ENCODE measurements around the gene P3H3. TPM values are rescaled to one million over a fixed set of nuclear protein-coding genes. Genes with fewer than 3 reads are reported as not detected.
A peak's percentile ranks its signal among the peaks of the same experiment; 100 is the strongest.
"Not testable (repeated sequence)": the region's sequence is repeated elsewhere in the genome, so short reads cannot be mapped to it uniquely, and the experiment has no call there.

The P3H3 gene
- total RNA-seq, 6 donors from 2014 or later, result 2.7 to 15.7 (median 7.0) TPM

GRCh38 chr12:6869049-6870021, 41.1 kb downstream of the P3H3 start:
- peaks cover 46 to 66% (median 52%) of the 10 kb centered on the region in 4 donors for H3K4me1 ChIP-seq
- DNase-seq (peak in 1 of 2 donors; percentile 80), ATAC-seq (ENCODE audit: low FRiP score in 2 of 2) (peak in 1 of 2 donors; percentile 23)
- peak overlapping the region in 3 of 4 donors; percentile 95 to 97 (median 97) for H3K27ac ChIP-seq
- no peaks in the 10 kb centered on the region for H3K27me3 ChIP-seq
- H3K9me3 ChIP-seq, result no peaks in the 10 kb centered on the region
- H3K36me3 ChIP-seq, result peaks cover 3 to 41% (median 22%) of the 10 kb centered on the region in 4 donors
- TF ChIP-seq EP300 (IDR thresholded peaks at IDR 0.05), result no peak
- peak; percentile 82 to 93 (median 88) for TF ChIP-seq CTCF (IDR thresholded peaks at IDR 0.05)
- H3K4me3 ChIP-seq, result peak overlapping the region in 3 of 4 donors; percentile 93 to 100 (median 99)
- WGBS, 2 donors, result 36 to 48% methylated on average over 9 to 12 of the region's 12 CpGs

- WGBS, 2 donors, result 54 to 73% methylated on average over 4 of the region's 4 CpGs
- peaks cover 3 to 32% (median 15%) of the 10 kb centered on the region in 4 donors for H3K36me3 ChIP-seq
- not testable (repeated sequence) for DNase-seq; H3K4me3 ChIP-seq; H3K9me3 ChIP-seq; H3K27me3 ChIP-seq; ATAC-seq (ENCODE audit: low FRiP score in 2 of 2)
- H3K4me1 ChIP-seq, result peaks cover 49 to 71% (median 55%) of the 10 kb centered on the region in 4 donors
- H3K27ac ChIP-seq, result peak overlapping the region in 1 of 4 donors; percentile 95
Measured at GRCh38 chr12:6870304-6870703, 42.1 kb downstream of the P3H3 start.

DNA sequence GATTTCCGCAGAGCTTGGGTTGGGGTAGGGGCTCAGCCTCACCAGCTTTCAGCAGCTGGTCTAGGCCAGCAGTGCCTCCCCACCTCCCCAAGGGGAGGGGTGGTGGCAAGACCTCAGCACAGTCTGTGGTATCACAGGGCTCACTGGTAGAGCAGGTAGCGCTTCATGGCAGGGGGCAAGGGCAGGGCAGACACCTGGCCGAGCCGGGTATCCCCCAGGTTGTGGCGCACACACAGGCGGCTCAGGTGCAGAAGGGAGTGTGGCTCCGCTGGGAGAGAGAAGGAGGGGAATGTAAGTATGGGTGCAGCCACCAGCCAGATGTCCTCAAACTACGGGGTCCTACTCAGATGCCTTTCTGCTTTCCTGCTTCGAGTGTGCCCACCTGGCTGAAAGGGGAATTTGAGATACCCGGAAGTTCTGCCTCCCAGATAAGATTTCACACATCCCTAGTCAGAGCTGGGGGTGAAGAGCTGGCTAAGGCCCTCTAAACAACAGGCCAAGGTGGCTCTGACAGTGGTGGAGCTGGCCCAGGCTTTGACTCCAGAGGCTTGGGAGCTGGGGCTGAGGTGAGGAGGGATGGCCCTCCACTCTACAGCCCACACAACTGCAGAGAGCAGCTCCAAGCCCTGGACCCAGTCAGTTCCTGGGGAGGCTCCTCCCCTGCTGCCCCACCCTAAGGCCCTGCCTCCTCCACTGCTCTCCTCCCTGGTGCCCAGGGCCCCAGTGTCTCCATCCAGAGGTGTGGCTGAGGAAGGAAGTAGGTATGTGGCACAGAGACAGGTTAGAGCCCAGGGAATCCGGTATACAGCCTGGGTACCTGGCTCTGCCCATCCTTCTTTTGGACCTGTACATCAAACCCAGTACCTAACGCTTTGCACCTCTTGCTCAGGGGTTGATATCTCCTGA, 43.1 kb downstream of the P3H3 start:
- Histone ChIP-seq H3K27ac (peak overlapping the region in 3 of 4 donors; percentile 90 to 93 (median 93)), H3K9me3 (no peaks in the 10 kb centered on the region), H3K27me3 (no peaks in the 10 kb centered on the region), H3K4me3 (peak overlapping the region in 3 of 4 donors; percentile 71 to 90 (median 78)), H3K36me3 (peaks cover 3 to 24% (median 18%) of the 10 kb centered on the region in 4 donors), H3K4me1 (peaks cover 49 to 71% (median 55%) of the 10 kb centered on the region in 4 donors)
- WGBS, 2 donors, result 53 to 68% methylated on average over 5 to 12 of the region's 12 CpGs
- no peak for ATAC-seq (ENCODE audit: low FRiP score in 2 of 2)
- TF ChIP-seq EP300 (IDR thresholded peaks at IDR 0.05) (no peak), POLR2A (IDR thresholded peaks at IDR 0.05) (peak in 1 of 4 donors; percentile 39)
- DNase-seq, result peak in 1 of 2 donors; percentile 72

DNA sequence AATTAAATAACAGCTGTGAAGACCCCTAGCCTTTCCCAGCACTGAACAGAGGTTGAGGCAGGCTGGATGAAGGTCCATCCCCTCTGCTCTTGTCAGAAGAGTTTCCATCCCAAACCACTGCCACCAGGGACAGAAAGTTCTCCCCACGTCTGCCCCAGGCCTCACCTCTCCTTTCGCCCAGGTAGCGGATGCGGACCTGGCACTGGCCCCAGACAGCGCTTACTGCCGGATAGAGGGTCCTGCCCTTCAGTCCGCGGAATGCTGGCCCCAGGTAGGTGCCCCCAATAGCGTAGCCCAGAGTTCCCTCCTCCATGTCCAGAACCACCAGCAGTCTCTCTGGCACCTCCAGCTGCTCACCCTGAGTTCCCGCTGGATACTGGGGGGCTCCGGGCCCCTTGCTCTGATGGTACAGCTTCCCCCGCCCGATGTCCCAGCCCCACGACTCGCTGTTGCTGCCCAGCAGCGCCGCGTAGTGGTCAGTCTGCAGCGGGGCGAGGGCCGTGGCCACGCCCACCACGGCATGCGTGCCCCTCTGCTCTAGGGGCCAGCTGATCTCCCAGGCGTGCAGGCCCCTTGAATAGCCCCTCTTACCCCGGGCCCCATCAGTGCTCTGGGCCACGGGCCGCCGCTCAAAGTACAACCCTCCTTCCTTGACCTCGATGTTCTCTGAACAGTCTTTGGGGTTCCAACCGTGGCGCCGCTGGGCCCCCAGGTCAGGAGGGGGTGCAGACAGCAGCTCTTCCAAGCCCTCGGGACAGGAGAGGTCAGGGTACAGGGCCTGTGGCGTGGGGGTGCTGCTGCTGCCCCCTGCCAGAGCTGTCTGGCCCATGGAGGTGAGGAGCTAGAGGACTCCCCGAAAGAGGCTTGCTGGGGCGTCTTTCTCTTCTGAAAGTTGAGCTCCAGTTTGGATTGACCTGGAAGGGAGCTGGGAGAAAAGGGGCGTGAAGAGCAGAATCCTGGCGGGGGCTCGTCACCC, 44.2 kb downstream of the P3H3 start:
- H3K27ac ChIP-seq, result peak overlapping the region; percentile 83 to 93 (median 92)
- H3K27me3 ChIP-seq, result no peaks in the 10 kb centered on the region
- DNase-seq, result peak; percentile 91 to 97
- peaks cover 3 to 24% (median 20%) of the 10 kb centered on the region in 4 donors for H3K36me3 ChIP-seq
- H3K4me1 ChIP-seq, result peaks cover 42 to 65% (median 49%) of the 10 kb centered on the region in 4 donors
- no peaks in the 10 kb centered on the region for H3K9me3 ChIP-seq
- ATAC-seq (ENCODE audit: low FRiP score in 2 of 2), result peak; percentile 86 to 93
- peak overlapping the region; percentile 71 to 90 (median 82) for H3K4me3 ChIP-seq
- TF ChIP-seq CTCF (IDR thresholded peaks at IDR 0.05) (peak; percentile 92 to 98 (median 96)), POLR2A (IDR thresholded peaks at IDR 0.05) (no peak), POLR2AphosphoS5 (IDR thresholded peaks at IDR 0.05) (peak; percentile 33 to 42), EP300 (IDR thresholded peaks at IDR 0.05) (no peak)
- 0 to 1% methylated on average over 5 to 38 of the region's 40 CpGs for WGBS, 2 donors
